Neural progenitor cell (in vitro differentiated cells): Measurements from ENCODE around the gene NPR2.

ENCODE experiments used
- CTCF ChIP-seq: fragments of 200-600 bp; sonication (generic); IDR thresholded peaks from 2 replicates; pipeline ENCODE4 v1.5.1; 2017; ENCODE audit warnings: antibody characterized with exemption, mild to moderate bottlenecking
- EZH2 ChIP-seq: fragments of 200-600 bp; sonication (generic); IDR thresholded peaks from 2 replicates; pipeline ENCODE4 v1.6.1; 2017; ENCODE audit warnings: antibody characterized with exemption, mild to moderate bottlenecking, moderate library complexity
- EZH2phosphoT487 ChIP-seq: fragments of 200-600 bp; sonication (generic); IDR thresholded peaks from 2 replicates; pipeline ENCODE4 v1.6.1; 2017; ENCODE audit warnings: antibody characterized with exemption

GRCh38 chr9:35753466-35753865 lies 37.9 kb upstream of the NPR2 start:
- TF ChIP-seq CTCF (no peak), EZH2 (no peak), EZH2phosphoT487 (no peak)
